ENCODE data around the gene TMPRSS12.
"Not testable (repeated sequence)": the region's sequence is repeated elsewhere in the genome, so short reads cannot be mapped to it uniquely, and the experiment has no call there.

The TMPRSS12 gene

GRCh38 chr12:50926932-50927331 is 84.2 kb downstream of the TMPRSS12 start:
- DNase-seq (ENCODE audit: low read depth), result not testable (repeated sequence)

- DNase-seq (ENCODE audit: low read depth), result no peak
These were observed 84.6 kb downstream of the TMPRSS12 start for GRCh38 chr12:50927356-50927755.

GRCh38 chr12:50927766-50928224 is 85.1 kb downstream of the TMPRSS12 start:
- DNase-seq (ENCODE audit: low read depth), result no peak

- DNase-seq (ENCODE audit: low read depth), result no peak
These were observed 85.7 kb downstream of the TMPRSS12 start for GRCh38 chr12:50928392-50928791.

GRCh38 chr12:50929831-50930230 is 87.1 kb downstream of the TMPRSS12 start:
- no peak for DNase-seq (ENCODE audit: low read depth)

GRCh38 chr12:50930477-50930876 is 87.8 kb downstream of the TMPRSS12 start:
- not testable (repeated sequence) for DNase-seq (ENCODE audit: low read depth)

GRCh38 chr12:50932787-50933280 is 90.1 kb downstream of the TMPRSS12 start:
- DNase-seq (ENCODE audit: low read depth), result no peak

- no peak for DNase-seq (ENCODE audit: low read depth)
These were observed 90.9 kb downstream of the TMPRSS12 start for GRCh38 chr12:50933459-50934124.

GRCh38 chr12:50934371-50934851 is 91.7 kb downstream of the TMPRSS12 start:
- DNase-seq (ENCODE audit: low read depth), result no peak

GRCh38 chr12:50934981-50935807 is 92.5 kb downstream of the TMPRSS12 start:
- no peak for DNase-seq (ENCODE audit: low read depth)

GRCh38 chr12:50936821-50937530 is 94.2 kb downstream of the TMPRSS12 start:
- no peak for DNase-seq (ENCODE audit: low read depth)

All from stimulated activated CD8-positive, alpha-beta memory T cell treated with anti-CD3 and anti-CD28 coated beads, Interleukin-4, amount 100 ng/mL, for 24 hours (primary cell).